IMR-90 (cell line): Measurements from ENCODE around the gene DND1. TPM values are rescaled to one million over a fixed set of nuclear protein-coding genes. Genes with fewer than 3 reads are reported as not detected.

ENCODE experiments used
- ATAC-seq: fragments of 200-7000 bp; cut with Tn5 transposase; 2 replicates; pipeline ENCODE4 v1.9.1; 2020; ENCODE audit warnings: low read depth, mild to moderate bottlenecking, moderate library complexity
- BruUV-seq: library from RNA; stranded (reverse); fragments of 400-500 nt; replicated peaks from 2 replicates; lab custom pipeline; 2021; lab: Mats Ljungman, UMichigan
- CTCF ChIA-PET: fragments of 300-600 bp; formaldehyde crosslinking; extraction: SDS; loops from one replicate; lab custom pipeline; 2021; ENCODE audit warnings: antibody characterized with exemption; lab: Yijun Ruan, JAX
- POLR2A ChIA-PET: fragments of 300-600 bp; sonication (Branson Sonifier 250); formaldehyde crosslinking; loops from one replicate; lab custom pipeline; 2022; ENCODE audit warnings: antibody characterized with exemption; ENCODE audit not compliant: unreplicated experiment; lab: Charles Lee
- DNase-seq: peaks from one replicate; pipeline ENCODE4 v3.0.0; 2013
- H2AFZ ChIP-seq: replicated peaks from 2 replicates; pipeline ENCODE3; 2013; ENCODE audit warnings: low read length, mild to moderate bottlenecking; ENCODE audit not compliant: poor library complexity
- H2AK5ac ChIP-seq: 2 replicates; pipeline ENCODE4 v1.6.1; 2013; ENCODE audit warnings: low read depth, low read length, inconsistent platforms
- H2AK9ac ChIP-seq: replicated peaks from 2 replicates; pipeline ENCODE3; 2013; ENCODE audit warnings: mild to moderate bottlenecking, low read depth, low read length, moderate library complexity; ENCODE audit not compliant: poor library complexity
- H2BK120ac ChIP-seq: 2 replicates; pipeline ENCODE4 v1.6.1; 2013; ENCODE audit warnings: low read depth, low read length, inconsistent platforms
- H2BK15ac ChIP-seq: 3 replicates; pipeline ENCODE4 v1.6.1; 2013; ENCODE audit warnings: low read depth, low read length, inconsistent platforms
- H2BK20ac ChIP-seq: 2 replicates; pipeline ENCODE4 v1.6.1; 2013; ENCODE audit warnings: low read depth, mild to moderate bottlenecking, inconsistent platforms, low read length, moderate library complexity
- H2BK5ac ChIP-seq: 2 replicates; pipeline ENCODE4 v1.6.1; 2013; ENCODE audit warnings: mild to moderate bottlenecking, low read depth, low read length, inconsistent platforms; ENCODE audit not compliant: poor library complexity, severe bottlenecking
- H3K14ac ChIP-seq: replicated peaks from 2 replicates; pipeline ENCODE4 v1.6.1; 2013; ENCODE audit warnings: low read depth, low read length, inconsistent platforms
- H3K18ac ChIP-seq: 2 replicates; pipeline ENCODE4 v1.6.1; 2013; ENCODE audit warnings: low read depth, low read length, control low read depth
- H3K23ac ChIP-seq: 2 replicates; pipeline ENCODE4 v1.6.1; 2013; ENCODE audit warnings: low read depth, low read length, inconsistent platforms
- H3K27ac ChIP-seq: 2 replicates; pipeline ENCODE4 v1.5.1; 2013; ENCODE audit warnings: mild to moderate bottlenecking, control low read depth, low read length; ENCODE audit not compliant: insufficient read depth
- H3K27me3 ChIP-seq: 2 replicates; pipeline ENCODE4 v1.6.1; 2013; ENCODE audit warnings: low read length; ENCODE audit not compliant: control insufficient read depth, insufficient read depth
- H3K36me3 ChIP-seq: 2 replicates; pipeline ENCODE4 v1.6.1; 2013; ENCODE audit warnings: low read length, mixed read lengths; ENCODE audit not compliant: control insufficient read depth, insufficient read depth
- H3K4ac ChIP-seq: 2 replicates; pipeline ENCODE4 v1.6.1; 2013; ENCODE audit warnings: low read depth, low read length, inconsistent platforms
- H3K4me1 ChIP-seq: 2 replicates; pipeline ENCODE4 v1.6.1; 2013; ENCODE audit warnings: low read length, mixed read lengths; ENCODE audit not compliant: control insufficient read depth, insufficient read depth
- H3K4me2 ChIP-seq: 2 replicates; pipeline ENCODE4 v1.6.1; 2013; ENCODE audit warnings: low read depth, mild to moderate bottlenecking, control low read depth, low read length, moderate library complexity
- H3K4me3 ChIP-seq: 2 replicates; pipeline ENCODE4 v1.5.1; 2013; ENCODE audit warnings: low read depth, mild to moderate bottlenecking, control low read depth, low read length, moderate library complexity; ENCODE audit not compliant: insufficient read depth
- H3K56ac ChIP-seq: 2 replicates; pipeline ENCODE4 v1.6.1; 2013; ENCODE audit warnings: low read length, inconsistent platforms; ENCODE audit not compliant: insufficient read depth; ENCODE audit errors: extremely low read depth
- H3K79me1 ChIP-seq, 2 experiments: 2 replicates each; pipeline ENCODE4 v1.6.1; 2013; ENCODE audit warnings: low read length in 2 of 2, inconsistent platforms in 1 of 2, low read depth in 1 of 2
- H3K9ac ChIP-seq: 2 replicates; pipeline ENCODE4 v1.6.1; 2013; ENCODE audit warnings: low read depth, low read length, control low read depth
- H3K9me1 ChIP-seq: 2 replicates; pipeline ENCODE4 v1.6.1; 2013; ENCODE audit warnings: low read length, inconsistent platforms; ENCODE audit not compliant: insufficient read depth
- H3K9me3 ChIP-seq: 2 replicates; pipeline ENCODE4 v1.6.1; 2013; ENCODE audit warnings: low read length; ENCODE audit not compliant: control insufficient read depth, insufficient read depth
- H4K20me1 ChIP-seq: 2 replicates; pipeline ENCODE4 v1.6.1; 2013; ENCODE audit warnings: low read length, inconsistent platforms; ENCODE audit not compliant: insufficient read depth
- H4K5ac ChIP-seq: 2 replicates; pipeline ENCODE4 v1.6.1; 2013; ENCODE audit warnings: mild to moderate bottlenecking, low read depth, low read length, control low read depth
- H4K8ac ChIP-seq, 2 experiments: 2 replicates each; pipeline ENCODE4 v1.6.1; 2013; ENCODE audit warnings: low read depth in 2 of 2, low read length in 2 of 2, control low read depth in 1 of 2, inconsistent platforms in 1 of 2
- H4K91ac ChIP-seq: 2 replicates; pipeline ENCODE4 v1.6.1; 2013; ENCODE audit warnings: low read depth, low read length, inconsistent platforms; ENCODE audit not compliant: insufficient read depth
- BHLHE40 ChIP-seq: fragments of 150-350 bp; IDR thresholded peaks from 2 replicates; pipeline ENCODE4 v1.6.1; 2016; ENCODE audit warnings: mild to moderate bottlenecking, low read depth, low read length
- CEBPB ChIP-seq: IDR thresholded peaks from 2 replicates; pipeline ENCODE4 v1.6.1; 2012; ENCODE audit warnings: low read depth, low read length, improper control_type of control experiment
- MAFK ChIP-seq: IDR thresholded peaks from 2 replicates; pipeline ENCODE4 v1.6.1; 2012; ENCODE audit warnings: low read depth, low read length, improper control_type of control experiment
- MAZ ChIP-seq: IDR thresholded peaks from 2 replicates; pipeline ENCODE4 v1.6.1; 2012; ENCODE audit warnings: low read depth, mild to moderate bottlenecking, low read length, improper control_type of control experiment, moderate library complexity, borderline replicate concordance
- MXI1 ChIP-seq: IDR thresholded peaks from 2 replicates; pipeline ENCODE4 v1.6.1; 2012; ENCODE audit warnings: low read depth, mild to moderate bottlenecking, low read length, moderate library complexity, borderline replicate concordance
- RAD21 ChIP-seq: IDR thresholded peaks from 2 replicates; pipeline ENCODE4 v1.6.1; 2012; ENCODE audit warnings: low read length, improper control_type of control experiment
- USF2 ChIP-seq: fragments of 150-350 bp; IDR thresholded peaks from 2 replicates; pipeline ENCODE4 v1.6.1; 2017; ENCODE audit warnings: mild to moderate bottlenecking, antibody characterized with exemption, low read length, low read depth
- WGBS, 2 experiments: methylation state at CpG; one replicate each; pipeline versions ENCODE4 v1.1.5 to v1.1.7; 2013; ENCODE audit warnings: missing lambda C conversion rate in 2 of 2; ENCODE audit not compliant: insufficient read length in 1 of 2; ENCODE audit errors: extremely low coverage in 2 of 2; 5-methylcytosine and 5-hydroxymethylcytosine counted together
- dilution Hi-C: fragments of 300-500 bp; cut with HindIII; formaldehyde crosslinking; loops from one replicate; pipeline ENCODE4 v1.14.3; 2018; ENCODE audit warnings: low sequenced_read_pairs; ENCODE audit not compliant: unreplicated experiment
- in situ Hi-C: fragments of 300-500 bp; cut with MboI; formaldehyde crosslinking; loops from 3 replicates; pipeline ENCODE4 v1.14.3; 2019; ENCODE audit warnings: low sequenced_read_pairs, inconsistent platforms, mixed read lengths
- intact Hi-C: fragments of 100-400 bp; cut with micrococcal nuclease; formaldehyde crosslinking; loops from 2 replicates; pipeline ENCODE4 v1.10.0; 2022
- polyA plus RNA-seq, 3 experiments: library from polyadenylated mRNA; depleted of rRNA; stranded (reverse); fragments of >200 nt; gene quantifications; 2 replicates each; pipeline ENCODE4 v1.2.3, GENCODE V29; 2012; ENCODE audit warnings: low replicate concordance in 1 of 3
- total RNA-seq: library from RNA; depleted of rRNA; stranded (reverse); fragments of >200 nt; gene quantifications from 2 replicates; pipeline ENCODE4 v1.2.3, GENCODE V29; 2012
- TF ChIP-seq, protein P1 (sequence below): fragments of 150-350 bp; IDR thresholded peaks from 2 replicates; pipeline ENCODE4 v1.6.1; 2016; ENCODE audit warnings: low read depth, mild to moderate bottlenecking, low read length, moderate library complexity, borderline replicate concordance

Gene DND1
- total and polyA plus RNA-seq, 2 of the 4 experiments (the other 2 are of a cell fraction), result under 0.01 to 0.67 TPM

DNA sequence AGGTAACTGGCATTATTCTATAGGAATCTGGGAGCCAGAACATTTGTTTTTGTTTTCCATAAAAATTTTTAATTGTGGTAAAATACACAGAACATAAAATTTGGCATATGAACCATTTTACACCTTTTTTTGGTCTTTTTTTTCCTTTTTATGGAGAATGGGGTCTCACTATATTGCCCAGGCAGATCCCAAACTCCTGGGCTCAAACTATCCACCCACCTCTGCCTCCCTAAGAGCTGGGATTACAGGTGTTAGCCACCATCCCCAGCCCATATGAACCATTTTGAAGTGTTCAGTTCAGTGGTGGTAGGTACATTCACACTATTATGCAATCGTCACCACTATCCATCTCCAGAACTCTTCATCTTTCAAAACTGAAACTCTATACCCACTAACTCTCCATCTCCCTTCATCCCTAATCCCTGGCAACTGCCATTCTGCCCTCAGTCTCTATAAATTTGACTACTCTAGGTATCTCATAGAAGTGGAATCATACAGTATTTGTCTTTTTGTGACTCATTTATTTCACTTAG is 40.3 kb upstream of the DND1 start:
- no TSS peak for BruUV-seq
- POLR2A ChIA-PET, result no interaction called here
- H3K14ac ChIP-seq, result no peak overlapping the region
- no peak overlapping the region for H4K8ac ChIP-seq
- no peaks in the 10 kb centered on the region for H3K9me1 ChIP-seq
- H4K20me1 ChIP-seq, result 0 out of 2 replicates have a peak, but pooled peaks cover 5% of the 10 kb centered on the region
- CTCF ChIA-PET, result no interaction called here
- no peaks in the 10 kb centered on the region for H3K36me3 ChIP-seq
- intact Hi-C loops, result no loop called here
- no peaks in the 10 kb centered on the region for H3K79me1 ChIP-seq
- no peak overlapping the region for H2AK5ac ChIP-seq
- no peak overlapping the region for H3K4me3 ChIP-seq
- no peak overlapping the region for H3K18ac ChIP-seq
- no peak overlapping the region for H2BK120ac ChIP-seq
- H3K4me2 ChIP-seq, result no peak overlapping the region
- no peak overlapping the region for H3K4ac ChIP-seq
- no peak overlapping the region for H3K27ac ChIP-seq
- H2AFZ ChIP-seq, result no peak overlapping the region
- WGBS, 2 experiments, result no CpG with 5 or more reads among the region's 1 CpG
- no peaks in the 10 kb centered on the region for H3K9me3 ChIP-seq
- 0 out of 2 replicates have a peak, but pooled peaks cover 2% of the 10 kb centered on the region for H3K4me1 ChIP-seq
- dilution Hi-C loops, result no loop called here
- no peak overlapping the region for H4K91ac ChIP-seq
- no peak overlapping the region for H3K23ac ChIP-seq
- in situ Hi-C loops, result no loop called here
- H3K27me3 ChIP-seq, result no peaks in the 10 kb centered on the region
- H2BK15ac ChIP-seq, result no peak overlapping the region
- H2AK9ac ChIP-seq, result no peak overlapping the region
- no peak overlapping the region for H2BK5ac ChIP-seq
- no peak overlapping the region for H3K56ac ChIP-seq
- DNase-seq (no peak), ATAC-seq (no peak)
- H3K9ac ChIP-seq, result no peak overlapping the region
- TF ChIP-seq, protein P1, sequence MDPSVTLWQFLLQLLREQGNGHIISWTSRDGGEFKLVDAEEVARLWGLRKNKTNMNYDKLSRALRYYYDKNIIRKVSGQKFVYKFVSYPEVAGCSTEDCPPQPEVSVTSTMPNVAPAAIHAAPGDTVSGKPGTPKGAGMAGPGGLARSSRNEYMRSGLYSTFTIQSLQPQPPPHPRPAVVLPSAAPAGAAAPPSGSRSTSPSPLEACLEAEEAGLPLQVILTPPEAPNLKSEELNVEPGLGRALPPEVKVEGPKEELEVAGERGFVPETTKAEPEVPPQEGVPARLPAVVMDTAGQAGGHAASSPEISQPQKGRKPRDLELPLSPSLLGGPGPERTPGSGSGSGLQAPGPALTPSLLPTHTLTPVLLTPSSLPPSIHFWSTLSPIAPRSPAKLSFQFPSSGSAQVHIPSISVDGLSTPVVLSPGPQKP, result no peak
- TF ChIP-seq BHLHE40 (no peak), MAFK (no peak), RAD21 (no peak), MXI1 (no peak), MAZ (no peak), CEBPB (peak; percentile 40; the same call in 1 of the 2 replicates), USF2 (no peak)
- no peak overlapping the region for H4K5ac ChIP-seq
- H2BK20ac ChIP-seq, result no peak overlapping the region
